Umbilical cord (tissue), 2 donors: ENCODE results near the gene ACACB. TPM values are rescaled to one million over a fixed set of nuclear protein-coding genes. Genes with fewer than 3 reads are reported as not detected.

Experiments used
- DNase-seq: peaks from one replicate; pipeline ENCODE4 v3.0.0-alpha.2; 2015; ENCODE audit warnings: low spot score
- total RNA-seq: library from RNA; depleted of rRNA; stranded (reverse); fragments of >200 nt; gene quantifications from one replicate; pipeline ENCODE4 v1.2.3, GENCODE V29; 2014; ENCODE audit warnings: low replicate concordance; ENCODE audit not compliant: insufficient read depth

The ACACB gene
- total RNA-seq, 1 donor from 2014 or later, result 27.9 TPM

DNA sequence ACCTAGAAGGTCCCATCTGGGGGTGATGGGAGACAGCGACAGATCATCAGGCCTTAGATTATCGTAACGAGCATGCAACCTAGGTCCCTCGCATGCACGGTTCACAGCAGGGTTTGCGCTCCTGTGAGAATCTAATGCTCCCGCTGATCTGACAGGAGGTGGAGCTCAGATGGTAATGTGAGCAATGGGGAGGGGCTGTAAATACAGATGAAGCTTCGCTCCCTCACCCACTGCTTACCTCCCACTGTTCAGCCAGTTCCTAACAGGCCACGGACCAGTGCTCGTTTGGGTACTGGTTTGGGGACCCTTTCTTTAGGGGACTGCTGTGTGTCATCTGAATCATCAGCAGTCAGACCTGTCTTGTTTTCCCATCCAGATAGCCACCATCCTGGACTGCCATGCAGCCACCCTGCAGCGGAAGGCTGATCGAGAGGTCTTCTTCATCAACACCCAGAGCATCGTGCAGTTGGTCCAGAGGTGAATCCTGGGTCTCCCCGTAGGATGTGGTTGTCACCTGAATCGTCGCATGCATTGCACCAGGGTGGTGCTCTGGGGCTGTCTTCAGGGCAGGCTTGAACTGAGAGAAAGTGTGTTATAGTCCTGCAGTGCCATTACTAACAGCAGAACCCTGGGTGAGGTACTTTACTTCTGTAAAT, 96.2 kb downstream of the ACACB start:
- DNase-seq, result no peak

DNA sequence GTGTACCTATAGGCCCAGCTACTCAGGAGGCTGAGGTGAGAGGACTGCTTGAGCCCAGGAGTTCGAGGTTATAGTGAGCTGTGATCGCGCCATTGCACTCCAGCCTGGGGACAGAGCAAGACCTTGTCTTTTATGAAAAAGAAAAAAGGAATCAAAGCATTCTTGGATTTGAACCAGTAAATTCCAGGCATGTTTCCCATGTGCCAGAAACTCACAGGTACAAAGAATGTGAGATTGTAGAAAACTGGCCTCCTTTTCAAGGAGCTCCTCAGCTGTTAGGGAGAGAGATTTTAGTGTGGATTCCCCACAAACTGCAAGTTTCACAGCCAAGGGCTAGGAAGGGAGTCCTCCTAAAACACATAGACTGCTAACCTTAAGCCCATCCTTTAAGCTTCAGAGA, 97.7 kb downstream of the ACACB start:
- no peak for DNase-seq

DNA sequence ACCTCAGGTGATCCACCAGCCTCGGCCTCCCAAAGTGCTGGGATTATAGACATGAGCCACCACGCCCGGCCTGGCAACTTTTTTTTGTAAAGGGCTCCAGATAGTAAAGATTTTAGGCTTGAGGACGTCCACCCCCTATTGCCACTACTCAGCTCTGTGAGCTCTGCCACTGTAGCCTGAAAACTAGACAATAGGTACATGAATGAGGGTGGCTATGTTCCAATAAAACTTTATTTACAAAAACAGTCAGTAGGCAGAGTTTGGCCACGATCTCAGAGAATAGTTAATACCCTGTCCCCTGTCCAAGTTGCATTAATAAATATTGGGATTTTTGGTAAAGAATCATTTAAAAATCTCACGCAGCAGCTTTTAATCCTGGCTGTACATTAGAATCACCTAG, 102.6 kb downstream of the ACACB start:
- no peak for DNase-seq

DNA sequence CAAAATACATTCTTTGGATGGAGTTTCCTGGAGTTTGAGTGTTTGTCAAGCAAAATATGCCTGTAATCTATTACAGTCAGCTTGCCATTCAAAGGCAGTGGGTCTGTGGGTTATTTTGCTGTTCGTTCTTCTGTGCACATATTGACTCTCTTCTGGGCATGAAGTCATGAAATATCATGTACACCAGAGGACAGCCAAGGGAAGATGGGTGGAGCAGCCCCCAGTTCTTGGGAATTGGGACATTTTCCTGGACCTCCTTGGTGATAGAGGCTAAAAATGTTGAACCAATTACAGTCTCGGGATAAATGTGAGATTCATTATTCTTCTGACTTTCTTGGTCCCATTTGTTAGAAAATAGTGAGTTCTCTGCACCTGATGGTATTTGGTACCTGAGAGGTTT, 103.6 kb downstream of the ACACB start:
- DNase-seq, result no peak

DNA sequence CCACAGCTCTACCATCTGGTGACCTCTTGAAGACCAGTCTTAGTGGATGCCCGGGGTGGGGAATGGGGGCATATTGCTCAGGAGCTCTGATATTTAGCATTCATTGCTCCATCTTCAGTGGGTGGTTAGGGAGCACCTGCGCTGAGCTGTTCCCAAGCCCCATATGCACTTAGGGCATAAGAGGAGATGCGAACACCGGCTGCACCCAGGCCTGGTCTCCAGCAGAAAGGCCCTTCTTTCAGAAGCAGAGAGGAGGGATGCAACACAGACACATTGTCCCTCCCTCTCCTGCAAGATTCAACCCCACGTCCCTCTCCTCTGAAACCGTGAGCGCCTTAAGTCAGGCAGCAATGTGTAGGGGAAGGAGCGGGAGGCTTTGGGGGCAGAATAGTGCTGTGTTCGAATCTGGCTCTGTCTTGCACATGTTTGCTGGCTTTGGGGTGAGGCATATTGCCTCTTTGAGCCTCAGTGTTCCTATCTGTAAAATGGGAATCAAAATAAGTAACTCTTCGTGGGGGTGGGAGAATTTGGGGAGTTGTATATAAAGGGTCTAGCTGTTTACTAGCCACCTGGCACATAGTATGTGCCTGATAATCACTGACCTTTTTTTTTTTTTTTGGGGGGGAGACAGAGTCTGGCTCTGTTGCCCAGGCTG, 105.0 kb downstream of the ACACB start:
- no peak for DNase-seq

DNA sequence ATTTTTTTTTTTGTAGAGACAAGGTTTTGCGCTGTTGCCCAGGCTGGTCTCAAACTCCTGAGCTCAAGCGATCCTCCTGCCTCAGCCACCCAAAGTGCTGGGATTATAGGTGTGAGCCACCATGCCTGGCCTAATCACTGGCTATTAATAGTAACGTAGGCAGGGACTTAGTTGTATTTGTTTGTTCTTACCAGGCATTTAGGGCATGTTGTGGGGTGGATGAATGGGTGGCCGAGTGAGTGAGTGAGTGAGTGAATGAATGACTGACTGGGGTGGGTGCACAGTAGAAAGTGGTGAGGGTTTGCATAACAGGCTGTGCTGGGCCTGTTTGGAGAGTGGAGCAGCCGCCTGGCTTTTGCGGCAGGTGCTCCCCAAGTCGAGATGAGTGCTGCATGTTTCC, 105.7 kb downstream of the ACACB start:
- no peak for DNase-seq

DNA sequence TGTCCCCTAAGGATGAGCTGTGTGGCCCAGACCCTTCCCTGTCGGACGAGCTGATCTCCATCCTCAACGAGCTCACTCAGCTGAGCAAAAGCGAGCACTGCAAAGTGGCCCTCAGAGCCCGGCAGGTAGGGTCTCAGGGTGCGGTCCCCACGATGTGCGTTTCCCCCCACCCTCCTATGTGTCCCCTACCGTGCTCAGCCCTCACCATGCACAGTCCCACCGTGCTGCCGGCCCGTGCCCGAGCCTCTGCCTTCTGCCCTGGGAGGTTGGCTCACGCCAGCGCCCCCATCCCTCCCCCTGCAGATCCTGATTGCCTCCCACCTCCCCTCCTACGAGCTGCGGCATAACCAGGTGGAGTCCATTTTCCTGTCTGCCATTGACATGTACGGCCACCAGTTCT, 106.1 kb downstream of the ACACB start:
- DNase-seq, result no peak

DNA sequence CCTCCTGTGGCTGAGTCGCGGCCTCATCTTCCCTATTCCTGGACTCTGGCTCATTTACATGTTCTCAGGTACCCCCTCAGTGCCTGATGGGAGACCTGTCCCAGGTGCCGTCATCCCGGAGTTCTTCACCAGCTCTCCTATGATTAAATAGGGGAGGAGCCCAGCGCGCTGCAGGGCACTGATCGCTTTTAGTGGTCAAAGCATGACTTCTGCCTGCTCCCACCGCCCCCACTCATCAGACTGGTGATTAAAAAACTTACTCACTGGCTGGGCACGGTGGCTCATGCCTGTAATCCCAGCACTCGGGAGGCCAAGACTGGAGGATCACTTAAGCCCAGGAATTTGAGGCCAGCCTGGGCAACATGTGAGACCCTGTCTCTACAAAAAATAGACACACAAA, 106.8 kb downstream of the ACACB start:
- DNase-seq, result no peak

DNA sequence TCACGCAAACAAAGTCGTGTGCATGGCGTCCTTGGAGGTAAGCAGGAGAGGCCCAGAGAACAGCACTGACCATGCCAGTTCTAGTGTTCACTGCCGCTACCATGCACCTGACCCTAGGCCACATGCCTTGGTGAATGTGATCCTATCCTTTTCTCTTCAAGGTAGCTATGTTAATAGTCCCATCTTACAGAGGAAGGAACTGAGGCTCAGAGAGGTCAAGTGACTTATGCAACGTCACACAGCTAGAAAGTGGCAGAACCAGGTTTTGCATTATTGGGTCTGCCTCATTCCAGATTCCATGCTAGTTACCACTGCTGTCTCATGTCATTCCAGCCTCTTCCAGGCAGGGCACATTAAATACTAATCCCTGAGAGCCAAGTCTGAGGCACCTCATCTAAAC, 107.5 kb downstream of the ACACB start:
- DNase-seq, result no peak

DNA sequence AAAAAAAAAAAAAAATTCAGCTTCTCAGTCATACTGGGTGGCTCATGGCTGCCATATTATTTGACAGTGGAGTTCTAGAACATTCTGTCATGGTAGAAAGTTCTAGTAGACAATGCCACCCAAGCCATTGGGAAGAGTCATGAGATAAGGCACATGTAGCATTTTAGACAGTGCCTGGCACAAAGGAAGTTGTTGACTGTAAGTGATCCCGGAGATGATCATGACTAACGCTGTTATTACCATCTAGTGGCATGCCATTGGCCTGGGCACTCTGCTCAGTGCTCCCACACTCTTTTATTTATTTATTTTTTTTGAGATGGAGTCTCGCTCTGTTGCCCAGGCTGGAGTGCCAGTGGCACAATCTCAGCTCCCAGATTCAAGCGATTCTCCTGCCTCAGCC, 112.3 kb downstream of the ACACB start:
- no peak for DNase-seq

DNA sequence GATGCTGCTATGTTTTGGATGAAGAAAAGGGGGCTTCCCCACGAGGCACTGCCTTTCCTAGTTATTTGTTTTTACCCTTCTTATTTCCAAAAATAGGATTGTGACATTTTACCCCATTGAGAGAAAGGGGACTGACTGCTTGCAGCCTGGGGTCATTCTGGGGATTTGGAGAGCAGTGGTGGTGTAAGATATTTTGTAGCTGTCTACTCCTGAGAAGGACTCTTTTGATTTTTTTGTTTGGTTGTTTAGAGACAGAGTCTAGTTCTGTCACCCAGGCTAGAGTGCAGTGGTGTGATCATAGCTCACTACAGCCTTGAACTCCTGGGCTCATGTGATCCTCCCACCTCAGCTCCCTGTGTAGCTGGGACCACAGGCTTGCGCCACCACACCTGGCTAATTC, 113.8 kb downstream of the ACACB start:
- no peak for DNase-seq

DNA sequence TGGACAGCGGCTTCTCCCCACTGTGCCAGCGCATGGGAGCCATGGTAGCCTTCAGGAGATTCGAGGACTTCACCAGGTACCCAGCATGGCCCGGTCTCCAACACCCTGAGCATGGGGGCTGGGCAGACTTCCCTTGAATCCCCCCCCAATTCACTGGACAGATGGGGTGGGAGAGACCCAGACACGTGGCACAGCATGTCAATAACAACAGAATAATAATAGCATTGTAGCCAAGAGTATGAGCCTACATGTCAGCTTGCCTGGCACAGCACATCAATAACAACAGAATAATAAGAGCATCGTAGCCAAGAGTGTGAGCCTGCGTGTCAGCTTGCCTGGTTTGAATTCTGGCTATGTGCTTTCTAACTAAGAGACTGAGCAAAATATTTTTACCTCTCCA, 116.3 kb downstream of the ACACB start:
- no peak for DNase-seq

DNA sequence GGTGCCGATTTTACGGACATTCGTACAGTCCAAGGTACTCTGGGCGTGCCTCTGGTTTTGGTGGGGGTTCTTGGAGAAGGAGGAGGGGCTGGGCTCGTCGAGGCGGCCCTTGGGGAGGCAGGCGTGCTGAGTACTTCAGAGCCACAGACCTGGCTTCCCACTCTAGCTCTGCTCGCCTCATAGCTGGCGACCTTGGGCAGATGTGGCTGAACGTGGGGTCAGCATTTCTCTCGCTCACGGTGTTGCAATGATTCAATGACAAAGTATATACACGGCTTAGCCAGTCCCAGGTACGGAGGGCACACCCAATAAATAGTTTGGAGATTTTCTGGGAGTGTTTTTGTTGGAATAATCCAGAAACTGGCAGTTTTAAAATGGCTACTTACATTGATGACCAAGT, 117.6 kb downstream of the ACACB start:
- DNase-seq, result no peak

DNA sequence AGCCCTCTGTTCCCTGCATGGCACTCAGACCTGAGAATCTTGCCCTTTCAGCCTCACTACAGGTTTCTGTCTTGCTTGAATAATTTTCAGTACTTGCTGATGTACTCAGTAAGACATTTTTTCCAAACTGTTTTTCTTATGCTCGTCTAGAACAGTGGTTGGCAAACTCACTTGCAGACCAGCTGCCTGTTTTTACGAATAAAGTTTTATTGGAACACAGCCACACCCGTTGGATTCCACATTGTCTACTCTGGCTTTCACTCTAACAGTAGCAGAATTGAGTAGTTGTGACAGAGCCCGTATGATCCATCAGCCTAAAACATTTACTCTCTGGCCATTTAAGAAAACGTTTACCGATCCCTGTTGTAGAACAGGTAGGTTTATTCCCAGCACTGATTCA, 119.9 kb downstream of the ACACB start:
- no peak for DNase-seq

DNA sequence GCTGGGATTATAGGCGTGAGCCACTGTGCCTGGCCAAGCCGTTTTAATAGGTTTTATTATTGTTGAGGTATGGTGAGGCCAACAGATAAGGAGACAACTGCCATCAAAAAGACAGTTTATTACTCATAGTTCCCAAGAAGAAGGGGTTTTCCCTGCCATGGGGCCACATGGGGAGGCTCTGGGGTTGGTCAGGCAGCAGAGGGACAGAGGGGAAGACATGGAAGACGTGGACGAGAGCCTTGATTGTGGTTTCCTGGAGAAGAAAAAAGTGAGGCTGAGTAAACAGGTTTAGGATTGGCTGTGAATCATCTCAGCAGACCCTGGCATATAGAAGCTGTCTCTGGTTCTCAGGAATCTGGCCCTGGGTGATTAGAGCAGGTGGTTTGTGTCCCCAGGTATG, 122.8 kb downstream of the ACACB start:
- DNase-seq, result no peak

DNA sequence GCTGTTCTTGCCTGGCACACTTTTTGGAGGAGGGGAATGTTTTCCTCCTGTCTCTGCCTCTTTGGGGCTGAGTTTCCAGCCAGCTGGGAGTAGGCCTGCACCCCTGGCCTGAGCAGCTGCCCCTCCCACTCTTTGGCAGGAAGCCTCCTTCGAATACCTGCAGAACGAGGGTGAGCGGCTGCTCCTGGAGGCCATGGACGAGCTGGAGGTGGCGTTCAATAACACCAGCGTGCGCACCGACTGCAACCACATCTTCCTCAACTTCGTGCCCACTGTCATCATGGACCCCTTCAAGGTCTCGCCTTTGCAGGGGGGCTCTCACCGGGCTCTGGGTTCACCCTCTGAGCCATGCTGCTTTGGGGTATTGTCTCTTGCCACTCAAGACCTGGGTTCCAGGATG, 123.3 kb downstream of the ACACB start:
- DNase-seq, result no peak

DNA sequence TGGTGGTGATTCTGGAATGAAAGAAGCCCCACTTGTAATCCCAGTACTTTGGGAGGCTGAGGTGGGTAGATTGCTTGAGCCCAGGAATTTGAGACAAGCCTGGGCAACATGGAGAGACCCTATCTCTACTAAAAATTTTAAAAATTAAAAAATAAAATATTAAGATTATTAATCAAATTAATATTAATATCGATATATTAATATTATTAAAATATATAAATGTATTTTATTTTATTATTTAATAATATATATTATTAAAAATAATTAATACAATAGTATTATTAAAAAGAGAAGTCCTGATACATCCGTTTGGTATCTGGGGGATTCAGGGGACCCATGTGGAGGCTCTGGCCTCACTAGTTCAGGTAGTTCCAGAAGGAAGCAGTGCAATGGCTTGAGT, 124.0 kb downstream of the ACACB start:
- no peak for DNase-seq

DNA sequence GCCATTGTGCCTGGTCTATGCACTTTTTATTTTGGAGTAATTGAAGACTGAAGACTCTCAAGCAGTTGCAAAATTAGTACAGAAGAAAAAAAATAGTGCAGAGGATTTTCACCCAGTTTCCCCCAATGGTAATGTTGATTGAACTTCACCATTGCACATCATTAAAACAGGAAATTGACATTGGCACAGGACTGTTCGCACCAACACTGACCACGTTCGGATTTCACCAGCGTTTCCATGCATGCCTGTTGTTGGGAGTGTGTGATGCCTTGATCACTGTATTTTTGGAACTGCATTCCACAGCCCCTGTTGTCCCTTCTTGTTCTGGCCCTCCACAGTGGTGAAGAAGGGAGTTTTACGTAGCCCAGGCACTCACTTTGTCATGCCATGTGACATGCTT, 125.5 kb downstream of the ACACB start:
- no peak for DNase-seq

DNA sequence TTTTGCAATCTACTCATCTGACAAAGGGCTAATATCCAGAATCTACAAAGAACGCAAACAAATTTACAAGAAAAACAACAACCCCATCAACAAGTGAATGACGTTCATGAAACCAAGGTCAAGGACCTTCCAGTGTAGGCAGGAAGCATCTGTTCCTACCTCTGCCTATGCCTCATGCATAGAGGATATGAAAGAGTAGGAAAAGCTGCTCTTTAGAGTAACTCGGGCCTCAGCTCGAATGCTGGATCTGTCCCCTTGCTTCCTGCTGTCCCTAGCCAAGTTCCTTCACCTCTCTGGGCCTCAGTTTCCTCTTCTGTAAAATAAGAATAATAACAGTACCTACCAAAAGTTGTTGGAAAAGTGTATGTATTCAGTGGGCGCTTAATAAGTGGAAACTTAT, 127.7 kb downstream of the ACACB start:
- DNase-seq, result no peak

DNA sequence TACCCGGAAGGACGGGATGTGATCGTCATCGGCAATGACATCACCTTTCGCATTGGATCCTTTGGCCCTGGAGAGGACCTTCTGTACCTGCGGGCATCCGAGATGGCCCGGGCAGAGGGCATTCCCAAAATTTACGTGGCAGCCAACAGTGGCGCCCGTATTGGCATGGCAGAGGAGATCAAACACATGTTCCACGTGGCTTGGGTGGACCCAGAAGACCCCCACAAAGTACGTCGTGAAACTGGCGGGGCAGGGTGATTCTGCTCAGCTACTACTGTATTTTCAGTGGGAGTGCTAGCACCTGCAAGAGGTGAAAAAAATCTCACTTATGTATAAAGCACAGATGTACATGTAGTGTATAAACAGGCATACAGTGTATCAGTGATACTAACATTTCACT, 129.8 kb downstream of the ACACB start:
- DNase-seq, result no peak

DNA sequence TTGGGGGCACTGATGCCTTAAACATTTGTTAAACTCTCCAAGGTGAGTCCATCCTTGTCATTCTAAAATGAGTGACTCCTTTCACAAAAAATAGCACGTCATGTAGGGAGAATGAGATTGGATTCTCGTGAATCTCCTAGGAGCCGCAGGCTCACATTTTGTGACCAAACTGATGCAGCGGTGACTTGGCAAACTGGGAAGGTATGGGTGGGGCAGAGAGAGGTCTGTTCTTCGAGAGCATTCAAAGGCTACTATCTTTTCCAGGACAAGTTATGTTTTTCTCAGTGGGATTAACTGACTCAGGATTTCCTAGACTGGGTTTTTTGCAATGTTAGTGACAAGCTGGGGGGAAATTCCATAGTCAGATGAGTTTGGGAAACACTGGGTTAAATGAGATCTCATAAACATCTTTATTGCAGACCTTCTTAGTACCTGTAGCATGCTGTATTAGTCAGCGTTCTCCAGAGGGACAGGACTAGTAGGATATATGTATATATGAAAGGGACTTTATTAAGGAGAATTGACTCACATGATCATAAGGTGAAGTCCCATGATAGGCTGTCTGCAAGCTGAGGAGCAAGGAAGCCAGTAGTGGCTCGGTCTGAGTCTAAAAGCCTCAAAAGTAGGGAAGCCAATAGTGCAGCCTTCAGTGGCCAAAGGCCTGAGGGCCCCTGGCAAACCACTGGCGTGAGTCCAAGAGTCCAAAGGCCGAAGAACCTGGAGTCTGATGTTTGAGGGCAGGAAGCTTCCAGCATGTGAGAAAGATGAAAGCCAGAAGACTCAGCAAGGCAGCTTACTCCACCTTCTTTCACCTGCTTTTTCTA, 131.7 kb downstream of the ACACB start:
- DNase-seq, result no peak

DNA sequence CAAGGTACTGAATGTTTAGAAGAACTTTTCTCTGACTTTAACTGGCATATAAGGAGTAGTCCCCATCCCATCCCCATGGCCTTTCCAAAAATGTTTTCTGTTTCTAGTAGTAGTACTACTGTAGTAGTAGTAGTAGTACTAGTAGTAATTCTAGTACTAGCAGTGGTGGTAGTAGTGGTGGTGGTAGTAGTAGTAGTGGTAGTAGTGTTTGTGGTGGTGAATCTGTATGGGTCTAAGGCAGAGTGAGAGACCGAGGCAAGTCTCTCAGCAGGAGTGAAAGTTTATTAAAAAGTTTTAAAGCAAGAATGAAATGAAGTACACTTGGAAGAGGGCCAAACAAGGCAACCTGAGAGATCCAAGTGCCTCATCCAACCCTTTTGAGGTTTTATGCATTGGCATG, 134.1 kb downstream of the ACACB start:
- no peak for DNase-seq

DNA sequence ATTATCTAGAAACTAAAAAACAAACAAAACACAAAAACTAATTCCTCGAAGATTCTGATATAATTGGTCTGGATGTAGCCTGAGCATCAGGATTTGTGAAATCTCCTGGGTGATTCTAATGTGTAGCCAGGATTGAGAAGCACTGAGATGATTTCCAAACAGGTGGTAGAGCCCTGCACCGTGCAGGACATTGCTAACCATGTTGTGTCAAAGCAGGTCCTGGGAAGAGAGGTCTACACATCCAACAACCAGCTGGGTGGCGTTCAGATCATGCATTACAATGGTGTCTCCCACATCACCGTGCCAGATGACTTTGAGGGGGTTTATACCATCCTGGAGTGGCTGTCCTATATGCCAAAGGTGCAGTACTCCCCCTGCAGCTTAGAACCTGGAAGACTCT, 136.4 kb downstream of the ACACB start:
- no peak for DNase-seq
